A673 (cell line): ENCODE results near the gene TNFAIP8. TPM values are rescaled to one million over a fixed set of nuclear protein-coding genes. Genes with fewer than 3 reads are reported as not detected.

Experiments used
- BruUV-seq: library from RNA; stranded (reverse); fragments of 400-500 nt; replicated peaks from 2 replicates; lab custom pipeline; 2021; lab: Mats Ljungman, UMichigan
- CTCF ChIA-PET: fragments of 300-600 bp; sonication (Branson Sonifier 250); formaldehyde crosslinking; loops from one replicate; lab custom pipeline; 2022; ENCODE audit warnings: antibody characterized with exemption; lab: Charles Lee
- POLR2A ChIA-PET: fragments of 300-600 bp; sonication (Branson Sonifier 250); formaldehyde crosslinking; loops from one replicate; lab custom pipeline; 2022; ENCODE audit warnings: antibody characterized with exemption; ENCODE audit not compliant: low non-redundant PET; lab: Charles Lee
- DNase-seq: peaks from one replicate; pipeline ENCODE4 v3.0.0-alpha.2; 2015; ENCODE audit warnings: low spot score
- H3K27ac ChIP-seq: fragments of 200-600 bp; sonication (generic); 2 replicates; pipeline ENCODE4 v1.5.1; 2016; ENCODE audit warnings: mixed run types, low read depth, mild to moderate bottlenecking, mixed read lengths, antibody characterized with exemption, low read length; ENCODE audit not compliant: poor library complexity, severe bottlenecking
- H3K27me3 ChIP-seq: fragments of 200-600 bp; sonication (generic); replicated peaks from 2 replicates; pipeline ENCODE4 v1.6.1; 2017; ENCODE audit warnings: mixed run types, low read depth, mild to moderate bottlenecking, mixed read lengths, antibody characterized with exemption, low read length; ENCODE audit not compliant: insufficient read depth, poor library complexity
- H3K36me3 ChIP-seq: fragments of 200-600 bp; sonication (generic); 2 replicates; pipeline ENCODE4 v1.6.1; 2016; ENCODE audit warnings: mixed run types, mild to moderate bottlenecking, mixed read lengths, antibody characterized with exemption, low read length; ENCODE audit not compliant: insufficient read depth, poor library complexity, severe bottlenecking
- H3K4me1 ChIP-seq: fragments of 200-600 bp; sonication (generic); 2 replicates; pipeline ENCODE4 v1.6.1; 2017; ENCODE audit warnings: mixed run types, mild to moderate bottlenecking, mixed read lengths, antibody characterized with exemption, low read length; ENCODE audit not compliant: insufficient read depth, poor library complexity, severe bottlenecking
- H3K4me3 ChIP-seq: fragments of 200-600 bp; sonication (generic); 2 replicates; pipeline ENCODE4 v1.5.1; 2016; ENCODE audit warnings: low read depth, mixed run types, mild to moderate bottlenecking, mixed read lengths, low read length; ENCODE audit not compliant: poor library complexity, severe bottlenecking
- H3K9me3 ChIP-seq: fragments of 200-600 bp; sonication (generic); 2 replicates; pipeline ENCODE4 v1.6.1; 2016; ENCODE audit warnings: mixed run types, low read depth, mild to moderate bottlenecking, mixed read lengths, antibody characterized with exemption, low read length; ENCODE audit not compliant: poor library complexity, severe bottlenecking
- CTCF ChIP-seq: fragments of 300-800, 200-600 bp; sonication (generic); conservative IDR thresholded peaks from 2 replicates; pipeline ENCODE4 v1.5.1; 2017; ENCODE audit warnings: low read depth, mild to moderate bottlenecking, antibody characterized with exemption, low read length, moderate library complexity, mixed read lengths
- EZH2 ChIP-seq: fragments of 200-600 bp; sonication (generic); IDR thresholded peaks from 2 replicates; pipeline ENCODE4 v1.6.1; 2017; ENCODE audit warnings: borderline replicate concordance, low read depth, mild to moderate bottlenecking, mixed read lengths, antibody characterized with exemption, low read length; ENCODE audit not compliant: poor library complexity, severe bottlenecking
- intact Hi-C: fragments of 100-400 bp; cut with micrococcal nuclease; formaldehyde crosslinking; loops from one replicate; pipeline ENCODE4 v1.10.0; 2022; ENCODE audit not compliant: unreplicated experiment
- total RNA-seq: library from RNA; stranded (reverse); gene quantifications from 2 replicates; pipeline ENCODE4 v1.2.3, GENCODE V29; 2021

TNFAIP8 gene
- total RNA-seq, 1 experiment from 2014 or later = 6.8 TPM

- Histone ChIP-seq H3K36me3 (no peaks in the 10 kb centered on the region), H3K4me3 (no peak overlapping the region), H3K9me3 (no peaks in the 10 kb centered on the region), H3K4me1 (no peaks in the 10 kb centered on the region), H3K27ac (no peak overlapping the region), H3K27me3 (no peaks in the 10 kb centered on the region)
- intact Hi-C loops = no loop called here
- no peak for DNase-seq
- CTCF ChIA-PET = no interaction called here
- POLR2A ChIA-PET = no interaction called here
- no TSS peak for BruUV-seq
- TF ChIP-seq EZH2 (no peak), CTCF (no peak)
Observed at GRCh38 chr5:119332978-119333401, 22.8 kb upstream of the TNFAIP8 start.

GRCh38 chr5:119333421-119333851 lies 22.4 kb upstream of the TNFAIP8 start:
- POLR2A ChIA-PET = no interaction called here
- H3K9me3 ChIP-seq = no peaks in the 10 kb centered on the region
- intact Hi-C loops = no loop called here
- no peak overlapping the region for H3K27ac ChIP-seq
- H3K36me3 ChIP-seq = no peaks in the 10 kb centered on the region
- H3K4me3 ChIP-seq = no peak overlapping the region
- CTCF ChIA-PET = no interaction called here
- no peaks in the 10 kb centered on the region for H3K4me1 ChIP-seq
- BruUV-seq = no TSS peak
- no peak for DNase-seq
- no peaks in the 10 kb centered on the region for H3K27me3 ChIP-seq
- TF ChIP-seq CTCF (no peak), EZH2 (no peak)

- Histone ChIP-seq H3K27me3 (no peaks in the 10 kb centered on the region), H3K27ac (no peak overlapping the region), H3K36me3 (no peaks in the 10 kb centered on the region), H3K9me3 (no peaks in the 10 kb centered on the region), H3K4me1 (no peaks in the 10 kb centered on the region), H3K4me3 (no peak overlapping the region)
- no peak for DNase-seq
- no TSS peak for BruUV-seq
- intact Hi-C loops = loop anchor here (1.0 to 5.0 kb wide), 2 partner anchors 313 to 348 kb away; partner anchors contain the start of gene DTWD2
- ChIA-PET POLR2A (no interaction called here), CTCF (interaction anchor here (0.7 to 1.0 kb wide), 2 partner anchors 313 to 1714 kb away, joined by 3 to 8 read pairs; no protein-coding TSS in a partner anchor)
- no peak; the same call in 1 of the 2 replicates for TF ChIP-seq CTCF
Observed at GRCh38 chr5:119335261-119335677, 20.6 kb upstream of the TNFAIP8 start.
